Neural cell (in vitro differentiated cells): ENCODE measurements around the gene KLF2. TPM values are rescaled to one million over a fixed set of nuclear protein-coding genes. Genes with fewer than 3 reads are reported as not detected.

Source experiments
- H2AFZ ChIP-seq: fragments of 200-600, 300-800 bp; sonication (generic), shearing (Covaris generic); 2 replicates; pipeline ENCODE4 v1.6.0; 2014; ENCODE audit warnings: low read depth, mild to moderate bottlenecking, antibody characterized with exemption, low read length, moderate library complexity
- H3F3A ChIP-seq: fragments of 200-600 bp; shearing (Covaris generic); 2 replicates; pipeline ENCODE4 v1.6.1; 2016; ENCODE audit warnings: mild to moderate bottlenecking, moderate library complexity, mixed read lengths, antibody characterized with exemption, low read length; ENCODE audit not compliant: insufficient read depth, poor library complexity, severe bottlenecking
- H3K27ac ChIP-seq: fragments of 200-600, 300-800 bp; sonication (generic), shearing (Covaris generic); 2 replicates; pipeline ENCODE4 v1.5.1; 2014; ENCODE audit warnings: mild to moderate bottlenecking, low read length, moderate library complexity
- H3K27me3 ChIP-seq: fragments of 300-800, 200-600 bp; sonication (generic), shearing (Covaris generic); 2 replicates; pipeline ENCODE4 v1.6.0; 2014; ENCODE audit warnings: mild to moderate bottlenecking, low read depth, low read length, moderate library complexity; ENCODE audit not compliant: insufficient read depth
- H3K36me3 ChIP-seq: fragments of 300-800, 200-600 bp; sonication (generic), shearing (Covaris generic); 2 replicates; pipeline ENCODE4 v1.5.1; 2014; ENCODE audit warnings: mild to moderate bottlenecking, antibody characterized with exemption, low read length, moderate library complexity; ENCODE audit not compliant: insufficient read depth
- H3K4me2 ChIP-seq: fragments of 300-800, 200-600 bp; sonication (generic), shearing (Covaris generic); 2 replicates; pipeline ENCODE4 v1.6.0; 2014; ENCODE audit warnings: mild to moderate bottlenecking, low read length
- H3K4me3 ChIP-seq: fragments of 300-800, 200-600 bp; sonication (generic), shearing (Covaris generic); 2 replicates; pipeline ENCODE4 v1.5.1; 2014; ENCODE audit warnings: mild to moderate bottlenecking, low read length, moderate library complexity
- H3K79me2 ChIP-seq: fragments of 200-600 bp; shearing (Covaris generic); replicated peaks from 2 replicates; pipeline ENCODE4 v1.6.0; 2014; ENCODE audit warnings: mild to moderate bottlenecking, low read length, moderate library complexity; ENCODE audit not compliant: insufficient read depth
- H3K9ac ChIP-seq: fragments of 300-800, 200-600 bp; sonication (generic), shearing (Covaris generic); 2 replicates; pipeline ENCODE4 v1.6.1; 2016; ENCODE audit warnings: mild to moderate bottlenecking, low read length, mixed read lengths
- H3K9me2 ChIP-seq: fragments of 200-600 bp; shearing (Covaris generic); 2 replicates; pipeline ENCODE4 v1.6.1; 2016; ENCODE audit warnings: mild to moderate bottlenecking, low read length, mixed read lengths; ENCODE audit not compliant: insufficient read depth
- H3K9me3 ChIP-seq: fragments of 200-600, 300-800 bp; sonication (generic), shearing (Covaris generic); 2 replicates; pipeline ENCODE4 v1.6.1; 2016; ENCODE audit warnings: mild to moderate bottlenecking, mixed run types, low read length, moderate library complexity, mixed read lengths
- H4K20me1 ChIP-seq: fragments of 200-600 bp; shearing (Covaris generic); 2 replicates; pipeline ENCODE4 v1.6.1; 2016; ENCODE audit warnings: mild to moderate bottlenecking, mixed run types; ENCODE audit not compliant: insufficient read depth
- EP300 ChIP-seq: fragments of 450-650 bp; conservative IDR thresholded peaks from 2 replicates; pipeline ENCODE4 v1.6.1; 2014; ENCODE audit warnings: antibody characterized with exemption, mild to moderate bottlenecking, moderate library complexity; ENCODE audit not compliant: poor library complexity, severe bottlenecking
- EZH2 ChIP-seq: fragments of 200-600, 300-800 bp; shearing (Covaris generic), sonication (generic); IDR thresholded peaks from 2 replicates; pipeline ENCODE4 v1.6.1; 2014; ENCODE audit warnings: antibody characterized with exemption, low read length, borderline replicate concordance, mild to moderate bottlenecking; ENCODE audit not compliant: insufficient read depth, poor library complexity, severe bottlenecking
- MXI1 ChIP-seq: fragments of 450-650 bp; conservative IDR thresholded peaks from 2 replicates; pipeline ENCODE4 v1.6.1; 2014; ENCODE audit warnings: antibody characterized with exemption, mild to moderate bottlenecking; ENCODE audit not compliant: poor library complexity, severe bottlenecking
- POLR2AphosphoS5 ChIP-seq: IDR thresholded peaks from 2 replicates; pipeline ENCODE4 v1.6.1; 2012
- RAD21 ChIP-seq: fragments of 450-650 bp; conservative IDR thresholded peaks from 2 replicates; pipeline ENCODE4 v1.6.1; 2014; ENCODE audit warnings: antibody characterized with exemption, mild to moderate bottlenecking, moderate library complexity
- SMC3 ChIP-seq: fragments of 450-650 bp; conservative IDR thresholded peaks from 2 replicates; pipeline ENCODE4 v1.6.1; 2014; ENCODE audit warnings: antibody characterized with exemption, mild to moderate bottlenecking, moderate library complexity; ENCODE audit not compliant: poor library complexity
- TAF1 ChIP-seq: IDR thresholded peaks from 2 replicates; pipeline ENCODE4 v1.6.1; 2012; ENCODE audit warnings: low read depth
- polyA plus RNA-seq: library from polyadenylated mRNA; depleted of rRNA; stranded (reverse); fragments of >200 nt; gene quantifications from 2 replicates; pipeline ENCODE4 v1.2.3, GENCODE V29; 2014
- TF ChIP-seq, protein P1 (sequence below): IDR thresholded peaks from 2 replicates; pipeline ENCODE4 v1.6.1; 2012; ENCODE audit warnings: borderline replicate concordance
- TF ChIP-seq, protein P2 (sequence below): fragments of 450-650 bp; IDR thresholded peaks from 2 replicates; pipeline ENCODE4 v1.5.1; 2014; ENCODE audit warnings: antibody characterized with exemption, mild to moderate bottlenecking, moderate library complexity; ENCODE audit not compliant: poor library complexity, severe bottlenecking

Gene KLF2
- polyA plus RNA-seq, 1 donor from 2014 or later, result 0.15 TPM

DNA sequence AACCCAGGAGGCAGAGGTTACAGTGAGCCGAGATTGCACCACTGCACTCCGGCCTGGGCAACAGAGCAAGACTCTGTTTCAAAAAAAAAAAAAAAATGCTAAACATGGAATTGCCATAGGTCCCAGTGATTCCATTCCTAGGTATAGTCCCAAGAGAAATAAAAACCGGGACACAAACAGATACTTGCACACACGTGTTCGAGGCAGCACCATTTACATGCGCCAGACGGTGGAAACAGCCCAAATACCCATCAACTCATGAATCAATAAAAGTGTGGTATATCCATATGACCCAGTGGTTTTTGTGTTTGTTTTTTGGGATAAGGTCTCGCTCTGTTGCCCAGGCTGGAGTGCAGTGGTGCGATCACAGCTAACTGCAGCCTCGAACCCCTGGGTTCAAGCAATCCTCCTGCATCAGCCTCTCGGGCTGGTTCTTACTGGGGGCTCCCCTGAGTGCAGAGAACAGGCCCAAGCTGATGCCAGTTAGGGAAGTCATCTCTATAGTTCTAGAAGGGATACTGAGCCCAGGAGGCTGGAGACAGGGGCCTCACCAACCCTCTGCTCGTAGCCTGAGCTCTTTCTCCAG lies 8.5 kb downstream of the KLF2 start:
- Histone ChIP-seq H3K9ac (no peak overlapping the region), H3K27ac (no peak overlapping the region), H3K9me3 (no peaks in the 10 kb centered on the region), H3K79me2 (no peaks in the 10 kb centered on the region), H3K27me3 (peaks cover 24% of the 10 kb centered on the region), H3K4me3 (no peak overlapping the region), H3F3A (no peaks in the 10 kb centered on the region), H3K9me2 (no peaks in the 10 kb centered on the region), H2AFZ (no peak overlapping the region), H3K36me3 (no peaks in the 10 kb centered on the region), H3K4me2 (no peak overlapping the region), H4K20me1 (no peaks in the 10 kb centered on the region)
- TF ChIP-seq TAF1, result no peak
- TF ChIP-seq MXI1, result no peak
- no peak for TF ChIP-seq SMC3
- no peak for TF ChIP-seq EP300
- TF ChIP-seq EZH2, result no peak
- TF ChIP-seq, protein P1, sequence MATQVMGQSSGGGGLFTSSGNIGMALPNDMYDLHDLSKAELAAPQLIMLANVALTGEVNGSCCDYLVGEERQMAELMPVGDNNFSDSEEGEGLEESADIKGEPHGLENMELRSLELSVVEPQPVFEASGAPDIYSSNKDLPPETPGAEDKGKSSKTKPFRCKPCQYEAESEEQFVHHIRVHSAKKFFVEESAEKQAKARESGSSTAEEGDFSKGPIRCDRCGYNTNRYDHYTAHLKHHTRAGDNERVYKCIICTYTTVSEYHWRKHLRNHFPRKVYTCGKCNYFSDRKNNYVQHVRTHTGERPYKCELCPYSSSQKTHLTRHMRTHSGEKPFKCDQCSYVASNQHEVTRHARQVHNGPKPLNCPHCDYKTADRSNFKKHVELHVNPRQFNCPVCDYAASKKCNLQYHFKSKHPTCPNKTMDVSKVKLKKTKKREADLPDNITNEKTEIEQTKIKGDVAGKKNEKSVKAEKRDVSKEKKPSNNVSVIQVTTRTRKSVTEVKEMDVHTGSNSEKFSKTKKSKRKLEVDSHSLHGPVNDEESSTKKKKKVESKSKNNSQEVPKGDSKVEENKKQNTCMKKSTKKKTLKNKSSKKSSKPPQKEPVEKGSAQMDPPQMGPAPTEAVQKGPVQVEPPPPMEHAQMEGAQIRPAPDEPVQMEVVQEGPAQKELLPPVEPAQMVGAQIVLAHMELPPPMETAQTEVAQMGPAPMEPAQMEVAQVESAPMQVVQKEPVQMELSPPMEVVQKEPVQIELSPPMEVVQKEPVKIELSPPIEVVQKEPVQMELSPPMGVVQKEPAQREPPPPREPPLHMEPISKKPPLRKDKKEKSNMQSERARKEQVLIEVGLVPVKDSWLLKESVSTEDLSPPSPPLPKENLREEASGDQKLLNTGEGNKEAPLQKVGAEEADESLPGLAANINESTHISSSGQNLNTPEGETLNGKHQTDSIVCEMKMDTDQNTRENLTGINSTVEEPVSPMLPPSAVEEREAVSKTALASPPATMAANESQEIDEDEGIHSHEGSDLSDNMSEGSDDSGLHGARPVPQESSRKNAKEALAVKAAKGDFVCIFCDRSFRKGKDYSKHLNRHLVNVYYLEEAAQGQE, result no peak
- TF ChIP-seq, protein P2, sequence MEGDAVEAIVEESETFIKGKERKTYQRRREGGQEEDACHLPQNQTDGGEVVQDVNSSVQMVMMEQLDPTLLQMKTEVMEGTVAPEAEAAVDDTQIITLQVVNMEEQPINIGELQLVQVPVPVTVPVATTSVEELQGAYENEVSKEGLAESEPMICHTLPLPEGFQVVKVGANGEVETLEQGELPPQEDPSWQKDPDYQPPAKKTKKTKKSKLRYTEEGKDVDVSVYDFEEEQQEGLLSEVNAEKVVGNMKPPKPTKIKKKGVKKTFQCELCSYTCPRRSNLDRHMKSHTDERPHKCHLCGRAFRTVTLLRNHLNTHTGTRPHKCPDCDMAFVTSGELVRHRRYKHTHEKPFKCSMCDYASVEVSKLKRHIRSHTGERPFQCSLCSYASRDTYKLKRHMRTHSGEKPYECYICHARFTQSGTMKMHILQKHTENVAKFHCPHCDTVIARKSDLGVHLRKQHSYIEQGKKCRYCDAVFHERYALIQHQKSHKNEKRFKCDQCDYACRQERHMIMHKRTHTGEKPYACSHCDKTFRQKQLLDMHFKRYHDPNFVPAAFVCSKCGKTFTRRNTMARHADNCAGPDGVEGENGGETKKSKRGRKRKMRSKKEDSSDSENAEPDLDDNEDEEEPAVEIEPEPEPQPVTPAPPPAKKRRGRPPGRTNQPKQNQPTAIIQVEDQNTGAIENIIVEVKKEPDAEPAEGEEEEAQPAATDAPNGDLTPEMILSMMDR, result no peak
- TF ChIP-seq POLR2AphosphoS5, result no peak
- TF ChIP-seq RAD21, result no peak

GRCh38 chr19:16334411-16334810 lies 9.8 kb downstream of the KLF2 start:
- Histone ChIP-seq H3F3A (no peaks in the 10 kb centered on the region), H3K27ac (no peak overlapping the region), H3K27me3 (peaks cover 11% of the 10 kb centered on the region), H3K79me2 (no peaks in the 10 kb centered on the region), H3K4me3 (no peak overlapping the region), H3K9me2 (no peaks in the 10 kb centered on the region), H4K20me1 (no peaks in the 10 kb centered on the region), H3K4me2 (no peak overlapping the region), H3K9ac (no peak overlapping the region), H2AFZ (no peak overlapping the region), H3K36me3 (no peaks in the 10 kb centered on the region), H3K9me3 (no peaks in the 10 kb centered on the region)
- no peak for TF ChIP-seq MXI1
- TF ChIP-seq, protein P2, result no peak
- TF ChIP-seq EP300, result no peak
- no peak for TF ChIP-seq RAD21
- no peak for TF ChIP-seq POLR2AphosphoS5
- TF ChIP-seq, protein P1, result no peak
- no peak for TF ChIP-seq EZH2
